Measurements from ENCODE around the gene SLC35F1.

DNA sequence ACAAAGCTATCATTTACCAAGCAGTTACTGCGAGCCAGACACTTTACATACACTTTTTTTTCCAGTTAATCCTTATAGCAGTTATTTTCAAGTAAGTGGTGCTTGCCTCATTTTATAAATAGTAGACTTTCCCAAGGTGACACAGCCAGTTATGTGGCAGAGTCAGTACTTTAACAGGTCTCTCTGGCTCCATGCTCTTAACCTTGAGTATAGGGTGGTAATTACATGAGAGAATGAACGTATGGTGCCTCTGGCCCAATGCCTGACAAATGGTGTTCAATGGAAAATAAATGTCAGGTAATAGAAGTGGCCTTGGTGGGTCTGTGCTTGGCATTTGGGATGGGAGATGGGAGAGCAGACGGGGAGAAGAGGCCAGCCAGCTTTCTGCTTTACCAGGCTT, 316.3 kb downstream of the SLC35F1 start:
- TF ChIP-seq CTCF (IDR thresholded peaks at IDR 0.05; ENCODE audit: low read length), result no peak
- TF ChIP-seq EZH2 (IDR thresholded peaks at IDR 0.05; ENCODE audit: borderline replicate concordance, low read length), result no peak
